G401 (cell line): ENCODE measurements around the gene PDE8A. TPM values are rescaled to one million over a fixed set of nuclear protein-coding genes. Genes with fewer than 3 reads are reported as not detected.

Experiments used
- DNase-seq: peaks from one replicate; pipeline ENCODE4 v3.0.0-alpha.2; 2015; ENCODE audit warnings: low spot score
- in situ Hi-C: cut with HindIII; loops from 2 replicates; pipeline ENCODE4 v1.10.0; 2016; ENCODE audit warnings: low sequenced_read_pairs, mixed read lengths
- total RNA-seq: library from RNA; depleted of rRNA; stranded (reverse); fragments of >200 nt; shearing (Covaris generic); gene quantifications from 2 replicates; pipeline ENCODE4 v1.2.3, GENCODE V29; 2014

The PDE8A gene
- total RNA-seq, 1 experiment from 2014 or later: 21.4 TPM

DNA sequence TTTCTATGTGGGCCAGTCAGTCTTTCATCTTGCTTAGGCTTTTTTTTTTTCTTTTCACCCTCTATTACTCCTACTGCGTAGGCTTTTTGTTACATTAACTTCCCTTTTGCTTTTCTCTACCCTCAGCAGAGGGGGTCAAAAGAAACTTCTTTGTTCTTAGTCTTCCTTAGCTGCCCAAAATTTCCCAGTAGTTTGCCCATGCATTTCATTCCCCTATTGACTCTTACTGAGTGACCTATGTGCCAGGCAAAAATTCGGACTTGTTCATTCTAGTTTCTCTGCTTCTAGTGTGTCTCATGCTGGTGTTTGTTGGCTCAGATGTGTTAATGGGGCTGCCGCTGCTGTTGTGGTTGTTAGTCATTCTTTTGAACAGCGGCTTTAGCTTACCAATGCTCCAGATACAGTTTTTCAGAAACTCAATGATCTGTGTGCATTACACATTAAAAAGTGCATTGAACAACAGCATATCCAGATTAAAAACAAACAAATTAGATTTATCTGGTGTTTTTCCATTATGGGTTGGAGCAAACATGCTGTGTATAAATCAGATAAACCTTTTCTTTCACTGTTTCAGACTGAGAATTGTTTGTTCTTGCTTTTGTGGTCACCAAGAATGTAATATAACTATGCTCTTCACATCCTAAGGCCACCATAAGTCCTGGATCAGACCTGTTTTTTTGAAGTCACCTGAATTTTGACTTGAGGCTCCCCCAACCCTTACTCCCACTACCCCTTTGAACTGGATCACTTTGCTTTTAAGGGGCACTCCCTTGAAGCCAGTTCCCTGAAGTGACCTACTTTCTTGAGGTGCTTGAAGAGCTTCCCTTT is 43.1 kb downstream of the PDE8A start:
- DNase-seq: no peak
- in situ Hi-C loops: no loop called here

DNA sequence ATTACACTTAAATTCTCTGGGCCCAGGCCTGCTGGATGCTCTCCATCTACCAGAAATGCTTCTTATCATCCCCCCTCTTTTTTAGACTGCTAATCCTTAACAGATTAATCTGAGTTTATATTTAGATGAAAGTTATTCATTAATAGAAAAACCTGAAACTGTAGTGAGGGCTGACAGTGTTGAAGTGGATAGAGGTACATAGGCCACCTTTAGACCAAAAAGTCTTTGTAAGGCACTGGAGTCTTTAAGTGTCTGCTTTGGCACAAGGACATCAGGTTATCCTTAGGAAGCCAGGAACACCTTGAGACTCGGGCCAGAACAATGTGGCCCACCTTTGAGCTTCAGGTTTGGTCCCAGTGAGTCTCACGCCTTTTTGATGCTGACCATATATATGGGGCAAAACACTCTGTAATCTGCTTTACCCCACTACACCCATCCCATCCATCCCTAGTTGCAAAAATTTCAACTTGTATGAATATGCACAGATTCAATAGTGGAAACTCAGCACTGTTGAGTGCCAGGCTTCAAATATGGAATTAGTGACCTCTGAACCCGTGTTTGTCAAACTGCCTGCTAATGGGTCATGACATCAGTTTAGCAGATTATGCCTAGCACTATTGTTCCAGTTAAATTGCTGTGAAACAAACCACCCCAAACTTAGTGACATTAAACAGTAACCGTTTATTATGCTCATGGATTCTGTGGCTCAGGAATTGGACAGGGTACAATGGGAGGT is 44.0 kb downstream of the PDE8A start:
- in situ Hi-C loops: no loop called here
- no peak for DNase-seq

DNA sequence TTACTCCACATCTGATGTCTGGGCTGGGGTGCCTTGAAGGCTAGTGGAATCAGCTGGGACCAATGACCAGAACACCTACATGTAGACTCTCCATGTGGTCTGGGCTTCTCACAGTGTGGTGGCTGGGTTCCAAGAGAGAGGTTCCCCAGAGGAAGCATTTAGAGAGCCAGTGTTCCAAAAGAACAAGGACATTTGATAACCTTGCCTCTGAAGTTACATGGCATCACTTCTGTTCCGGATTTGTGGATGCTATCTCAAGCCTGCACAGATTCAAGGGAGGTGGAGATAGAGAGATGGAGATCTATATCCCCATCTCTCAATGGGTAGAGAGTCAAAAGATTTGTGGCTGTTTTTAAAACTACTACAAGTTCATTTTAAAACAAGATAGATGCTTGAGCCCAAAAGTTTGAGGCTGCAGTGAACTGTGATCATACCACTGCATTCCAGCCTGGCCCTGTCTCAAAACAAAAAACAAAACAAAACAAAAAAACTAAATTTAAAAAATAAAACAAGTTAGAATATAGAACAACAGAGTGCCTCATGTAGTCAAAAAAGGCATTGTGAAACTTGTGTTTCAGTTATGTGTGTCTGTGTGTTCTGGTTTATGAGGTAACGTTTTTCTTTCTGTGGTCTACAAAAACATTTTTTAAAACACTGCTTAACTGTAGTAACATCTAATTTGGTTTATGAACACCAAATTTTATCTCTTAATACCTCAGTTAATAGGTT is 44.8 kb downstream of the PDE8A start:
- in situ Hi-C loops: no loop called here
- DNase-seq: no peak

DNA sequence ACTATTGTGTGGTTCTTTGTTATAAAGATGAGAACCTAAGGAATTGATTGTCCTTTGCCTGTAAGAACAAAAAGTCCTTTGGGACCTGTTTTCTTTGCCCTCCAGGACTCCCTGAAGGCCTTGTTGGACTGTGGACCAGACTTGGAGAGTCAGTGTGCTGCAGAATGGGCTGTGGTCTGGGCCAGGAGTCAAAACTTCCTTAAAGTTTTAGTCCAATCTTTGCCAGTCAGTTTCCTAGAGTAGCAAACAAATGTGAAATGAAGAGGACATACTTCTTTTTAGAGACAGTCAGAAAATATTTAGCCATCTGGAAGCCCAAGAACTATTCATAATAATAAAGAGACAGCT is 45.4 kb downstream of the PDE8A start:
- in situ Hi-C loops: no loop called here

DNA sequence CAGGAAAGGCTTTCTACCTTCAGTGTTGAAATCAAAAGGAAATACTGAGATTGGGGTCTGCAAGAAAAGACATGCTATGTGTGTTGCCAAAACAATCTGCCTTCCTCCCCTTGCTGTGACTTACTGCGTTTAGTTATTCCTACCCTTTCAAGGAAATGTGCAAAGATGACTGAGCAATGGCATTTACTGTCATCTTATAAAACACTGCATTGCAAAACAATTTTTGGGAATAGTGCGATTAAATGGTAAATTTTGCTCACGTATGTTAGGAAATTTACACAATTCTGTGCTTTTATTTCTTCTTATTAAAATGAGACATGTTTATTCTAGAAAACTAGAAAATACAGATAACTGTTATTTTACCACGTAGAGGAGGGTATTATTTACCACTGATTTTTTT is 45.8 kb downstream of the PDE8A start:
- in situ Hi-C loops: no loop called here
- no peak for DNase-seq

More for the DNA sequence above, 45.4 kb downstream of the PDE8A start:
- DNase-seq: no peak

DNA sequence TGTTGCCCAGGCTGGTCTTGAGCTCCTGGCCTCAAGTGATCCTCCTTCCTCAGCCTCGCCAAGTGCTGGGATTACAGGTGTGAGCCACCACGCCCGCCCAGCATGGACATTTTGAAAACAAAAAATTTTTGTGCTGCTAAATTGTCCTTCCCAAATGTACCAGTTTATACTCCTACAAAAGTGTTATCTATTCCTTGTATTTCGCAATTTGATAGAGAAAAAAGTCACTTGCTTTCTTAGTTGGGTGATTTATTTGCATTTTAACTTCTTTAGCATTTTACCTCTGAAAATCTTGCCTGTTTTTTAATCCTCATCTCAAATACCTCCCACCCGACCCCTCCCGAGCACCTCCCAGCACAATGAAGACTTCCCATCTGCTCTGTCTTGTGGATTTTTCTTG is 46.8 kb downstream of the PDE8A start:
- no peak for DNase-seq
- in situ Hi-C loops: no loop called here

DNA sequence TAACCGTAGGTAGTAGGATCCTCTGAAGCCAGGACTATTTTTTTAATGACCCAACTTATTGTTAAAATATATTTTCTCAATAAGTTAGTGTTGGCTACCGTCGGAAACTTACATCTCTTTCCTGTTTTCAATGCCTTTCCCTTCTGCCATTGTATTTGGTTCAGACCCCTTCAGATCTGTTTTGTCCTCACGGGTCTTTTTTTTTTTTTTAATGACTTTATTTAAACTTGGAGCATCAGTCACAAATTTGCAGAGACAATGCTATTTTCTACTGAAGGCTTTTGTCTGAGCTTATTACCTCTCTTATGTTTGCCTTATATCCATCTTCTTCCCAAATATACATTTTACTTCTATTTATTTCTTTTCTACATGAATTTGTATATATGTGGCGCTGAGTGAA is 47.6 kb downstream of the PDE8A start:
- no peak for DNase-seq
- in situ Hi-C loops: no loop called here

DNA sequence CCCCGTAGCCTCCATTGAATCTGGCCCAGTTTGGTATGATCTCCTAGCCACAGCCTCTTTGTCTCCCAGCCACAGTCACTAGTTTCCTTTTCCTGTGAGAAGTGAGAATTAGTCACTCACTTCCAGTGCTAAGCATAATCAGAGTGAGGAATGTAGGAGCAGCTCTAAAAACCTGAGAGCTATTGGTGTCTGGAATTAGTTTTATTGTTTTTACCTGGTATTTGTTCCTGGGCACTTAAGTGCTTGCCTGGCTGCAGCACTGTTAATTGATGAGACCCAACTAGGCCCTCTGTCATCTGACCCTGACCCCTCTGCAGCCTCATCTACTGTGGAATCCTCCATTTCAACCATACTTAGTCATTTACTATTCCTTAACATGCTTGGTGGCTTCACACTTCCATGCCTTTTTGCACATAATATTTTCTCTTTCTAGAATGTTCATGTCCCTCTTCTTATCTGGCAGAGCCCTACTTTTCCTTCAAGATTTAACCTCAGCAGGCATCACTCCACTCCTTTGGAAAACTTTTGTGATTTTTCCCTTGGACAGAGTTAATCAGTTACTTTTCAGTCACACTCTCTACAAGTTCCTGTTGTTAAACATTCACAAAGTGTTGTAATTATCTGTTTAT is 48.8 kb downstream of the PDE8A start:
- DNase-seq: no peak
- in situ Hi-C loops: no loop called here

DNA sequence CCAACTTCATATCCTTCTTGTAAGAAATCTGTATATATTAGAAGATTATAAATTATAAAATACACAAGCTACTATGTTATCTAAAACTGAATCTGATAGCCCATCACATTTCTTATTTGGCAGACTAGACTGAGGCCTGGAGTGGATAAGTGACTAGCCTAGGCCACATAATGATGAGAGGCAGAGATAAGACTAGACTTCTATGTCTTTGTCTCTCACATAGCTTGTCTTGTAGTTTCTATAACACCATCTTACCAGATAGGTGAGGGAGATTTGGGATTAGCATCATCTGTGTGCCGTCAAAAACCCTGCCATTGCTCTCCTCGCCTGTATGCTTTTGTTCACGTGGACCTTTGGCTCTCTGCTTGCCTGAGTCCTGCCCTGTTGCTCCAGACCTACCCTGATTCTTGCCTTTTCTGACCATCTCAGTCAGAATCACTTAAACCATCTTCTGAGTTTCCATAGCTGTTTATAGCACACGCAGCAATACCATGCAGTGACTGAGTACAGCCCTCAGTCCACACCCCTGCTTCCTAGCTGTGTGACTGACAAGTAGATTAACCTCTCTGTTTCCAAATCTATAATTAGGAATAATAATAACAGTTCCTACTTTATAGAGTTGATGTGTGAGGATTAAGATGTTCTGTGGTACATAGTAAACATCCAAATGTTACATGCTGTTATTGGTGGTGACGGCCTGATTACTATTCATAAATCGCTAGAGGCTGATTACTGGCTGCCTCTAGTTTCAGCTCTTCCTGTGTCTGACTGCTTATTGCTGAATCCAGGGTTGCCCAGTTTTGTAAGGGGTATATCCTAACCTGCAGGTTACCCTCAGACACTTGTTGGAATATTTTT is 49.7 kb downstream of the PDE8A start:
- DNase-seq: no peak
- in situ Hi-C loops: no loop called here

DNA sequence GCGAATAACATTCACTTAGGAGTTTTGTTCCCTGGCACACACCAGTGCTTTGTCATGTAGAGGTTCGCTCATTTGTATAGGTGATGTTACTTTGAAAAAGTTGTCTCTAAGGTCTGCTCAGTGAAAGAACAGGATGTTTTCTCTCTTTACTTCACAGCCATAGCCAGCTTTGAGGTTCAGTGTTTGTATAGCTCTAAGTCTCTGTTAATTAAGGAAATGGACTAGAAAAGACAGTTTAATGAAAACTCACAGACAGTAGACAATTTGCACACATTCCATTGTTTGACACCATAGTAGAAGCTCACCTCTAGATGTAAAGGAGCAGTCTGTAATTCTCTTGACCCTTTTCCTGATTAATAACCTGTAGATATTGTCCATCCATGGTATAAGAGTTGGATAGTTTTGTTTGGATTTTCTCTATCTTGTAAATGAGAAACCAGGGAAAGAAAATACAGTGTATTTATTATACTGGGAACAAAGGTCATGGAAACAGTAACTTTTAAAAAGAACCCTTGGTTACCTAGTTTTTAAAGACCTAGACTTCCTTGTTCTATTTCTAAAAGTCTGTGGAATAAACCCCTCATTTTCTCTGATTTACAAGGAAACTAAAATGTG is 50.4 kb downstream of the PDE8A start:
- DNase-seq: no peak
- in situ Hi-C loops: no loop called here

DNA sequence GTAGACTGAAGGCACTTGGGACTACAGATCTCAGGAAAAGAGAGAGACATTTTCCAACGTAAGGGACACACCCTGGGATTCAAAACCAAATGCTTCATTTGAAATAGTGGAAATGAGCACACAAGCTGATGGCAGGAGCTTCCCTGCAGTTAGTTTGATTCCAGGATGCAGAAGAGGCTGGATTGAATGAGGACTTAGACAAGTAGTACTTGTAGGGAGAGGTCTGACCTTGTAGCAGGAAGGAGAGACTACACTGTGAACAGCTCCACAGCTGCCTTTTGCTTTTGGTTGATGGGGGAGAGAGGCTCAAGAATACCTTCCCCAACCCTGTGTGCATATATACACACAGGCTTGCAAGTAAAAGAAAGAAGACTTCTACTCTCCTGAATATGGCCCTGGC is 51.5 kb downstream of the PDE8A start:
- no peak for DNase-seq
- in situ Hi-C loops: no loop called here

DNA sequence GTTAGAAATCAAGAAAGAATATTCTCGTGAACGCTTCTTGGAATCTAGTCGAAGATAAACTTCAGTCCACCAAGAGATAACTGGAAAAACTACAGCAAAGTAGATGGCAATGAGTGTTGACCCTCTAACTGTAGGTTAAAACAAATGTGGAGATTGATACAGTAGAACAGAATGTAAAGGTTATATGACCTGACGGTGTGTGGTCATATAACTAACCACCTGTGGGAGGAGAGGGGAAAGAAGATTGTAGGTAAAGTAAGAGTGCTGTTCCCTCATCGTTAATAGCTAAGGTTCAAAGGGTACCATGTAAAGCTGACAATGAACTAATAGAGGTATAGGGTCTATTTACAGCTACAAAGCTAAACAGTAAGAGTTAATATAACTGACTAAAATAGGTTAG is 52.6 kb downstream of the PDE8A start:
- in situ Hi-C loops: no loop called here
- no peak for DNase-seq

DNA sequence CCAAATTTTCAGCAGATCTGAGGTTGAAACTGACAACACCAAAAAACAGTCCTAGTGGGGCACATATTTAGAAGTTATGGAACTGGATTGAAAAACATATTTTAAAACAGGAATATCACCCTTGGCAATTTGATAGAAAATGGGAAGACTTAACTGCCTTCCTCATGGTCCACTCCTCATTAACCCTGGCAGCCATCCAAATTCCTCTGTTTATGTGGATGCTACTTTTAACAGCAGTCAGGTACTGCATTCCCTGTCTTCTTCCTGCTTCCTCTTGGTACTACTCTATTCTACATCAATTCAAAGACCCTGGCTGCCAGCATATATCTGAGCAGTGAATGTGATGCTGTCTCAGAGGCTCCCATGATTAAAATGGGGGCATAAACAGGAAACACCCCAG is 54.3 kb downstream of the PDE8A start:
- in situ Hi-C loops: no loop called here

DNA sequence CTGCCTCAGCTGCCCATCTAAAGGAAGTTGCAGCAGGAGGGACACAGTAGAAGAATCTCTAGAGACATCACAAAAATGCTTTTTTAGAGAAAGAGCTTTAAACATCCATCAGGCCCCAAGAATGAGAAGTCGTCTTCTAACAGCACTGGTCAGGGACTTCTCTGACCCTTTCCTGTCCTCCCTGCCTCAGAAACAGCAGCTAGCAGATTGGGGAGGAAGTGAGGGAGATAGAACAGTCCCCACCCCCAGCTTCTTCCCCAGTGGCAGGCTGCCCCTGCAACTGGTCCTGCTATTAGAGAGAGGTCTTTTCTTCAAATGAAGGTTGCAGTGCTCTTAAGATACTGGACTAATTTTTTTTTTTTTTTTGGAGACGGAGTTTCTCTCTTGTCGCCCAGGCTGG is 55.1 kb downstream of the PDE8A start:
- in situ Hi-C loops: no loop called here

More for the DNA sequence above, 54.3 kb downstream of the PDE8A start:
- no peak for DNase-seq

DNA sequence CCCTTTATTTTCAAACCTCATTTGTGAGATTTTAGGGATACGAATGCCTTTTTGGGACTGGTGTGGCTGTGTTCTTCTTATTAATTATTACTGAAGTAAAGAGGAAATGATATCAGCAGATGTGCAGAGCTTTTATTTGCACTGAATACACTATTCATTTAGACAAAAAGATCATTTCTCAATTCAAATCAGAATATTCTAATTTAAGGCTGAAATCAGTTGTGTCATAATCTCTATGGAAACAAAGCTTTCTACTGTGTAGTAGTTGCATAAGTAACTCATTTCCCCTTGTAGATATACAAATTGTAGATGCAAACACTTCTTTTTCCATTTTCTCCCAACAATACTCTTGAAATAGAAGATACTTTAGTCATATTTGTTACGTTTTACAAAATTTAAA is 56.0 kb downstream of the PDE8A start:
- in situ Hi-C loops: no loop called here
- no peak for DNase-seq

More for the DNA sequence above, 55.1 kb downstream of the PDE8A start:
- no peak for DNase-seq

DNA sequence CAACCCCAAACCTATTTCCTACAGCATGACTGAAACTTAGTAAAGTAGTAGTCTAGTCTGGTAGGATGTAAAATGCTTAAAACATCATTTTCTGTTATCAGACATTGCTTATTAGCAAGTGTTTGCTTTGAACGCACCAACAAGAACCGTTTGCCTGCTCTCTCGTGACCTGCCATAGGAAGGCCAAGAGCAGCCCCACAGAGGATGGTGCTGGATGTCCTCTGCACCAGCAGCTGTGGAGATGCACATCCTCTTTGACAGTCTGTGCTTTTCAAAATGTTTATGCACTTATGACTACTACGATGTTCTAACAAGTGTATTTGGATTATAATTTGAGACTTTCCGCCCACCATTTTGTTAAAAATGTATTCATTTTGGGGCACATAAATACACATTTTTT is 59.6 kb downstream of the PDE8A start:
- no peak for DNase-seq
- in situ Hi-C loops: loop anchor here (10.0 kb wide), 1 partner anchor 206 kb away; no protein-coding TSS in a partner anchor

DNA sequence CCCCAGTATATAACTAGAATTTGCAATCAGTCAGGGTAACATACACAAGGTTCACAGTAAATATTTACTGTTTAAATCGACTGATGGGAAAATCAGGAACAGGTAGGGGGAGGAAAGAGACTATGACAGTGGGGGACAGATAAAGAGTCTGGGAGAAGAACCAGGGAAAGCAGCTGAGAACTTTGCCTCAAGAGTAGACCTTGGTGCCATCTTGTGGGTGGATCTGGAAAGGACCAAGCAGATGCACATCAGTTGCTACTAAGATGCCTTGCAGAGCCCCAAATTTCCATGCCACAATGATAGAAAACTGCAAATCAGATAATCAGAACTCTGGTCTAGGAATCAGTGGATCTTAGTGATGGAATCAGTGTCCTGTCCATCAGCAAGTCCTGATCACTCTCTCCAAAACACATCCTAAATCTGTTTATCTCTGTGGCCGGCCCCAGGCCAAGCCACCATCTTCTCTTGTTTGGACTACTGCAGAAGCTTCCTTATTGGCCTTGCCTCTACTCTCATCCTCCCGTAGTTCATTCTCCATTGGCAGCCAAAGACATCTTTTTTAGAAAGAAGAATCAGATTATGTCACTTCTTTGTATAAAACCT is 62.7 kb downstream of the PDE8A start:
- in situ Hi-C loops: loop anchor here (10.0 kb wide), 1 partner anchor 210 kb away; no protein-coding TSS in a partner anchor
- DNase-seq: peak; percentile 55

DNA sequence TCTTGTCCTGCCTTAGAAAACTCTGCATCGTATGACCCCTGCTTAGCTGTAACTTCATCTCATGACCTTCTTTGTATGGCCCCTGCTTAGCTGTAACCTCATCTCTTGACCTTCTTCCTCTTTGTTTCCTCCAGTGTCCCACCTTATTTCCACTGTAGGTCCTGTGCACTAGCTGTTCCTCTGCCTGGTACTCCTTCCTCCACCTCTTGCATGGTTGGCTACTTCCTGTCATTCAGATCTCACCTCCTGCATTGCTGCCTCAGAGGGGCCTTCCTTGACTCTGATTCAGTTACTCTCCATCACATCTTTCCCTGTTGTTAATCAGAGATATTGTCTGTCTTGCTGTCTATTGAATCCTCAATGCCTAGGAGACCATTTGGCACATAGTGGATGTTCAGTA is 63.2 kb downstream of the PDE8A start:
- in situ Hi-C loops: loop anchor here (10.0 kb wide), 1 partner anchor 210 kb away; no protein-coding TSS in a partner anchor
- DNase-seq: no peak
